H9 (cell line): ENCODE results near the gene OR6S1. TPM values are rescaled to one million over a fixed set of nuclear protein-coding genes. Genes with fewer than 3 reads are reported as not detected.

ENCODE experiments used
- DNase-seq: peaks from one replicate; pipeline ENCODE4 v3.0.0-alpha.2; 2017
- H2AFZ ChIP-seq: one replicate; pipeline ENCODE4 v1.6.1; 2013; ENCODE audit warnings: mild to moderate bottlenecking, low read length, control low read depth, moderate library complexity
- H2AK5ac ChIP-seq: 2 replicates; pipeline ENCODE4 v1.6.1; 2013; ENCODE audit warnings: low read length, control low read depth, mixed read lengths; ENCODE audit not compliant: insufficient read length
- H2BK120ac ChIP-seq: one replicate; pipeline ENCODE4 v1.6.1; 2013; ENCODE audit warnings: low read depth, mild to moderate bottlenecking, low read length, control low read depth, inconsistent platforms; ENCODE audit not compliant: poor library complexity, severe bottlenecking
- H2BK12ac ChIP-seq: 2 replicates; pipeline ENCODE4 v1.6.1; 2013; ENCODE audit warnings: low read length, control low read depth, mixed read lengths, low read depth; ENCODE audit not compliant: insufficient read length
- H2BK15ac ChIP-seq: 2 replicates; pipeline ENCODE4 v1.6.1; 2013; ENCODE audit warnings: low read depth, low read length, control low read depth
- H2BK20ac ChIP-seq: one replicate; pipeline ENCODE4 v1.6.1; 2013; ENCODE audit warnings: low read depth, mild to moderate bottlenecking, low read length, control low read depth, inconsistent platforms; ENCODE audit not compliant: poor library complexity, severe bottlenecking
- H2BK5ac ChIP-seq: 2 replicates; pipeline ENCODE4 v1.6.1; 2013; ENCODE audit warnings: low read length, control low read depth, mixed read lengths; ENCODE audit not compliant: insufficient read length
- H3K14ac ChIP-seq: 2 replicates; pipeline ENCODE4 v1.6.1; 2013; ENCODE audit warnings: low read length, control low read depth; ENCODE audit not compliant: insufficient read depth
- H3K18ac ChIP-seq: 2 replicates; pipeline ENCODE4 v1.6.1; 2013; ENCODE audit warnings: low read depth, mild to moderate bottlenecking, mixed read lengths, low read length, control low read depth; ENCODE audit not compliant: insufficient read length
- H3K23ac ChIP-seq: 2 replicates; pipeline ENCODE4 v1.6.1; 2013; ENCODE audit warnings: low read length, control low read depth, mixed read lengths, low read depth; ENCODE audit not compliant: insufficient read length
- H3K23me2 ChIP-seq: 2 replicates; pipeline ENCODE4 v1.6.1; 2013; ENCODE audit warnings: low read depth, mild to moderate bottlenecking, mixed read lengths, low read length, control low read depth; ENCODE audit not compliant: insufficient read length, poor library complexity, severe bottlenecking
- H3K27ac ChIP-seq: 2 replicates; pipeline ENCODE4 v1.5.1; 2013; ENCODE audit warnings: low read length, control low read depth, mixed read lengths, low read depth; ENCODE audit not compliant: insufficient read length
- H3K27me3 ChIP-seq: 2 replicates; pipeline ENCODE4 v1.6.1; 2013; ENCODE audit warnings: low read length, control low read depth, inconsistent platforms; ENCODE audit not compliant: insufficient read depth
- H3K4ac ChIP-seq: 2 replicates; pipeline ENCODE4 v1.6.1; 2013; ENCODE audit warnings: low read depth, mild to moderate bottlenecking, control low read depth, inconsistent platforms, low read length, moderate library complexity
- H3K4me1 ChIP-seq: 2 replicates; pipeline ENCODE4 v1.6.1; 2013; ENCODE audit warnings: low read length, control low read depth, inconsistent platforms; ENCODE audit not compliant: insufficient read depth
- H3K4me2 ChIP-seq: 2 replicates; pipeline ENCODE4 v1.6.1; 2013; ENCODE audit warnings: low read length, control low read depth, mixed read lengths; ENCODE audit not compliant: insufficient read length, insufficient read depth
- H3K56ac ChIP-seq: 2 replicates; pipeline ENCODE4 v1.6.1; 2013; ENCODE audit warnings: low read depth, mild to moderate bottlenecking, mixed read lengths, low read length, control low read depth; ENCODE audit not compliant: insufficient read length
- H3K79me1 ChIP-seq: 2 replicates; pipeline ENCODE4 v1.6.1; 2013; ENCODE audit warnings: low read depth, mild to moderate bottlenecking, moderate library complexity, low read length, control low read depth, inconsistent platforms; ENCODE audit not compliant: insufficient read depth, poor library complexity, severe bottlenecking
- H3K79me2 ChIP-seq: 2 replicates; pipeline ENCODE4 v1.6.1; 2013; ENCODE audit warnings: low read length, control low read depth, inconsistent platforms; ENCODE audit not compliant: insufficient read depth
- H3K9ac ChIP-seq: 2 replicates; pipeline ENCODE4 v1.6.1; 2013; ENCODE audit warnings: low read length, control low read depth, mixed read lengths; ENCODE audit not compliant: insufficient read length; ENCODE audit errors: extremely low read depth
- H3K9me3 ChIP-seq: one replicate; pipeline ENCODE4 v1.6.1; 2013; ENCODE audit warnings: low read depth, low read length, inconsistent platforms; ENCODE audit not compliant: control insufficient read depth
- H3T11ph ChIP-seq: one replicate; pipeline ENCODE4 v1.6.1; 2013; ENCODE audit warnings: mild to moderate bottlenecking, low read length, control low read depth, inconsistent platforms
- H4K20me1 ChIP-seq: one replicate; pipeline ENCODE4 v1.6.1; 2013; ENCODE audit not compliant: control insufficient read depth, insufficient read length, insufficient read depth
- H4K5ac ChIP-seq: 2 replicates; pipeline ENCODE4 v1.6.1; 2013; ENCODE audit warnings: low read depth, mild to moderate bottlenecking, mixed read lengths, low read length, control low read depth; ENCODE audit not compliant: insufficient read length
- H4K8ac ChIP-seq: replicated peaks from 2 replicates; pipeline ENCODE4 v1.6.1; 2013; ENCODE audit warnings: low read length, control low read depth, mixed read lengths, low read depth; ENCODE audit not compliant: insufficient read length
- H4K91ac ChIP-seq: 2 replicates; pipeline ENCODE4 v1.6.1; 2013; ENCODE audit warnings: low read depth, mild to moderate bottlenecking, moderate library complexity, mixed read lengths, low read length, control low read depth; ENCODE audit not compliant: insufficient read length
- H3K27ac Mint-ChIP-seq, 3 experiments: 2 replicates in 2 of 3; 3 replicates in 1 of 3; pipeline ENCODE4 v1.8.0; 2020 to 2021; ENCODE audit warnings: mixed read lengths in 3 of 3, mild to moderate bottlenecking in 1 of 3, moderate library complexity in 1 of 3
- H3K27me3 Mint-ChIP-seq: 2 replicates; pipeline ENCODE4 v1.8.0; 2021; ENCODE audit warnings: low read depth, mild to moderate bottlenecking, moderate library complexity, mixed read lengths
- H3K36me3 Mint-ChIP-seq, 3 experiments: 2 replicates in 2 of 3; 3 replicates in 1 of 3; pipeline ENCODE4 v1.8.0; 2020 to 2021; ENCODE audit warnings: low read depth in 3 of 3, mixed read lengths in 3 of 3; ENCODE audit not compliant: insufficient read depth in 1 of 3
- H3K4me1 Mint-ChIP-seq, 2 experiments: 2 replicates each; pipeline ENCODE4 v1.8.0; 2020; ENCODE audit warnings: mixed read lengths in 2 of 2
- H3K4me3 Mint-ChIP-seq, 2 experiments: 2 replicates in 1 of 2; 3 replicates in 1 of 2; pipeline ENCODE4 v1.8.0; 2020 to 2021; ENCODE audit warnings: mild to moderate bottlenecking in 2 of 2, mixed read lengths in 2 of 2, moderate library complexity in 1 of 2
- H3K9me3 Mint-ChIP-seq, 2 experiments: 2 replicates in 1 of 2; 3 replicates in 1 of 2; pipeline ENCODE4 v1.8.0; 2020; ENCODE audit warnings: mild to moderate bottlenecking in 2 of 2, mixed read lengths in 2 of 2, moderate library complexity in 1 of 2
- WGBS: extraction: QIAGEN DNeasy Blood & Tissue Kit; methylation state at CpG from one replicate; pipeline ENCODE4 v1.1.7; 2013; ENCODE audit warnings: missing lambda C conversion rate, low lambda C conversion rate, mixed read lengths; ENCODE audit not compliant: insufficient read length; ENCODE audit errors: extremely low coverage; 5-methylcytosine and 5-hydroxymethylcytosine counted together
- total RNA-seq: library from RNA; stranded (reverse); gene quantifications from 2 replicates; pipeline ENCODE4 v1.2.1, GENCODE V29; 2021
- TF ChIP-seq, protein P1 (sequence below): fragments of 200-600 bp; sonication (generic); conservative IDR thresholded peaks from 3 replicates; pipeline ENCODE4 v1.8.0; 2021; ENCODE audit warnings: antibody characterized with exemption, mild to moderate bottlenecking

OR6S1 gene
- total RNA-seq, 1 experiment from 2014 or later: not detected

DNA sequence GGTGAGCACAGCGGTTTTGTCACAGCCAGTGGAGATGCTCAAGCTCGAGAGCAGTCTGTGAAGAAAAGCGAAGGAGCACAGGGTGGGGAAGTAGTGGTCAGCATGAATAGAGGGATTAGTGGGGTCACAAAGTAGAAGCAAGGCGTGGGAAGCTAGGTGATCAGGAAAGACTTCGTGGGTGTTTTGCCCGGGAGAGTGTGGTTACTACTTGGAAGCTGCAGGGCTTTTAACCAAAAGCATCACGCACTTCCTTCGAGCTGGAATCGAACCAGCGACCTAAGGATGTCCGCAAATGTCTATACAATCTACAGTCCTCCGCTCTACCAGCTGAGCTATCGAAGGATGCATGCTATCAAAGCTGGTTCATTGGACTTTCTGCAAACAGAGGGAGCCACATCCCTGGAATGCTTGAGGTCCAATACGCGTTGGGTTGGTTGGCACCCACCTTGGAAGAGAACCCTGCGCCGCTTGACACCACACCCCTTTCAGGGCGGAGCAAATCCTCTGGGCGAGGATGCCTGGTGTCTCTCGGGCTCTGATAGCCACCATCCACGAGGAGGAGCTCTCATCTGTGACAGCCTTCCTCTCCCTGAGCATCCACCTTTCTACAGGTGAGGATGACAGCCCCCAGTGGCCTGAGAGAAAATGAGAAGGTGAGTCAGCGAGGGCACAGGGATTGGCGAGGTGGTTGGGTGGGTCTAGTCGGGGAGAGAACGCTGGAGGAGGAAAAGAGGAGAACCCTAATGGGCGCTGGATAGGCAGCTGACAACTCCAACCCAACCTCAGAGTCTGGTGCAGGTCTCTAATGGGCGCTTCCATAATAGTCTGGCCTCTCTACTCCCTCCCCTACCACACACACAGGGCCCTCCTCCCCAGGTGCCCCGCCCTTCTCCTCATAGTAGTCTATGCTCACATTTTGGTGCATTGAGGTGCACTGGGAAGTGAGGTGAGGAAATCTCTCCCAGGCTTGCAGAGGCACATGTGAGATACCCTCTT is 16.0 kb upstream of the OR6S1 start:
- H2BK15ac ChIP-seq: no peak overlapping the region
- no peaks in the 10 kb centered on the region for H3K79me1 ChIP-seq
- H3K27me3 ChIP-seq: peaks cover 4% of the 10 kb centered on the region; the same call in 1 of the 2 replicates
- Mint-ChIP-seq H3K4me1 (peaks cover 26 to 35% of the 10 kb centered on the region in 2 experiments), H3K27ac (no peak overlapping the region), H3K27me3 (peaks cover 61% of the 10 kb centered on the region), H3K9me3 (no peaks in the 10 kb centered on the region; a peak in 2 of 5 replicates), H3K36me3 (no peaks in the 10 kb centered on the region), H3K4me3 (peak overlapping the region; percentile 68 to 88)
- H3K79me2 ChIP-seq: no peaks in the 10 kb centered on the region
- H3K18ac ChIP-seq: no peak overlapping the region
- H2BK5ac ChIP-seq: no peak overlapping the region
- H3K4me2 ChIP-seq: peak overlapping the region; percentile 67
- H3K23ac ChIP-seq: no peak overlapping the region
- peaks cover 4% of the 10 kb centered on the region for H3K23me2 ChIP-seq
- H2BK20ac ChIP-seq: no peak overlapping the region
- H3K4ac ChIP-seq: no peak overlapping the region
- H3K4me1 ChIP-seq: no peaks in the 10 kb centered on the region
- no peaks in the 10 kb centered on the region for H4K20me1 ChIP-seq
- H2AFZ ChIP-seq: no peak overlapping the region
- H3K14ac ChIP-seq: no peak overlapping the region
- H4K5ac ChIP-seq: no peak overlapping the region
- no peak overlapping the region for H4K91ac ChIP-seq
- H3K9ac ChIP-seq: no peak overlapping the region
- H2AK5ac ChIP-seq: no peak overlapping the region
- DNase-seq: peak; percentile 96
- H3T11ph ChIP-seq: no peak overlapping the region
- no peak overlapping the region for H2BK120ac ChIP-seq
- H2BK12ac ChIP-seq: no peak overlapping the region
- no peak overlapping the region for H3K27ac ChIP-seq
- WGBS: no CpG with 5 or more reads among the region's 28 CpGs
- H3K9me3 ChIP-seq: no peaks in the 10 kb centered on the region
- TF ChIP-seq, protein P1, sequence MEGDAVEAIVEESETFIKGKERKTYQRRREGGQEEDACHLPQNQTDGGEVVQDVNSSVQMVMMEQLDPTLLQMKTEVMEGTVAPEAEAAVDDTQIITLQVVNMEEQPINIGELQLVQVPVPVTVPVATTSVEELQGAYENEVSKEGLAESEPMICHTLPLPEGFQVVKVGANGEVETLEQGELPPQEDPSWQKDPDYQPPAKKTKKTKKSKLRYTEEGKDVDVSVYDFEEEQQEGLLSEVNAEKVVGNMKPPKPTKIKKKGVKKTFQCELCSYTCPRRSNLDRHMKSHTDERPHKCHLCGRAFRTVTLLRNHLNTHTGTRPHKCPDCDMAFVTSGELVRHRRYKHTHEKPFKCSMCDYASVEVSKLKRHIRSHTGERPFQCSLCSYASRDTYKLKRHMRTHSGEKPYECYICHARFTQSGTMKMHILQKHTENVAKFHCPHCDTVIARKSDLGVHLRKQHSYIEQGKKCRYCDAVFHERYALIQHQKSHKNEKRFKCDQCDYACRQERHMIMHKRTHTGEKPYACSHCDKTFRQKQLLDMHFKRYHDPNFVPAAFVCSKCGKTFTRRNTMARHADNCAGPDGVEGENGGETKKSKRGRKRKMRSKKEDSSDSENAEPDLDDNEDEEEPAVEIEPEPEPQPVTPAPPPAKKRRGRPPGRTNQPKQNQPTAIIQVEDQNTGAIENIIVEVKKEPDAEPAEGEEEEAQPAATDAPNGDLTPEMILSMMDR: peak; percentile 77
- no peak overlapping the region for H3K56ac ChIP-seq
- no peak overlapping the region for H4K8ac ChIP-seq
